GM12875 (cell line): ENCODE measurements around the gene ITGA6.

ENCODE experiments used
- H3K4me3 ChIP-seq: one replicate; pipeline ENCODE4 v1.5.1; 2011; ENCODE audit warnings: low read depth, low read length, control low read depth
- CTCF ChIP-seq: IDR thresholded peaks from 2 replicates; pipeline ENCODE4 v1.5.1; 2011; ENCODE audit warnings: low read depth, mild to moderate bottlenecking, control low read depth, inconsistent platforms, low read length, moderate library complexity, borderline replicate concordance; ENCODE audit not compliant: insufficient read depth

ITGA6 gene

GRCh38 chr2:172429301-172429968 is 2.0 kb downstream of the ITGA6 start:
- no peak overlapping the region for H3K4me3 ChIP-seq
- TF ChIP-seq CTCF, result no peak

- H3K4me3 ChIP-seq, result no peak overlapping the region
- TF ChIP-seq CTCF, result no peak
These were observed 2.6 kb downstream of the ITGA6 start for GRCh38 chr2:172430027-172430426.

GRCh38 chr2:172430678-172431077 is 3.3 kb downstream of the ITGA6 start:
- TF ChIP-seq CTCF, result no peak
- no peak overlapping the region for H3K4me3 ChIP-seq

- no peak for TF ChIP-seq CTCF
- no peak overlapping the region for H3K4me3 ChIP-seq
These were observed 4.1 kb downstream of the ITGA6 start for GRCh38 chr2:172431463-172431862.

DNA sequence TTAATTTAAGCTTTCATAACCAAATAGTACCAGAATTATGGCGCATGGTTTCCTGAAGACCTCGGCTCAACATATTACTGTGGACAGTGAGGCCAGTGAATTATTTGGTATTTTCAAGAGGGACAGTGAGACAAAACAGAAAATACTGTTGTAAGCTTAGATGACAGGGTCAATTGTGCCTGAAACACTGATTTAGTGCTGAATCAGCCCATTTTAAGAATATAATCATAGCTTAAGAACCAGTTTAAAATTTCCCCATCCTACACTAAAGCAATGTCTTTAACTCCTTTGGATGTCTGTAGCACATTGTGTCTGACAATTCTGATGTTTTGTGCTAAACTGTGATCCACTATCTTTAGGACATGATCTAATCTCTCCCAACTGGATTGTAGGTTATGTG is 4.6 kb downstream of the ITGA6 start:
- TF ChIP-seq CTCF, result no peak

DNA sequence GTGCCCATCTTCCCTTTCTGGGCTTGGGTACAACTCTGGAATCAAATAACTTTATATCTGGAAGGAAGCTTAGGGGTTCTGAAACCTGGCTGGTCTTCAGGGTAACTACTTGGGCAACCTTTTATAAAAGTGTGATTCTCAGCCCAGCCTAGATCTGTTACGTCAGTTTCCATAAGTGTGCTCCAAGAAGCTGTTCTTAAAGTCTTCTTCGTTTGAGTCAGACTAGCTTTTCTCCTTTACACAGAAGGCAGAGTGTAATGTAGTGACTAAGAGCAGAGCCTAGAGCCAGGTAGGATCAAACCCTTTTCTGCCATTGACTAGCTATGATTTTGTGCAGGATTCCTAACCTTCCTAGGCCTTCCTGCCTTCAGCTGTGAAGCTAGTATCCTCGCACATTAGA is 5.8 kb downstream of the ITGA6 start:
- no peak for TF ChIP-seq CTCF
- H3K4me3 ChIP-seq, result no peak overlapping the region

More for the DNA sequence above, 4.6 kb downstream of the ITGA6 start:
- no peak overlapping the region for H3K4me3 ChIP-seq

GRCh38 chr2:172434821-172435605 is 7.6 kb downstream of the ITGA6 start:
- H3K4me3 ChIP-seq, result no peak overlapping the region
- no peak for TF ChIP-seq CTCF
